Neuron (in vitro differentiated cells): Measurements from ENCODE around the gene HDGFL2.

ENCODE experiments used
- H2AFZ ChIP-seq: one replicate; pipeline ENCODE4 v1.6.1; 2013; ENCODE audit warnings: low read depth, mild to moderate bottlenecking, inconsistent platforms, low read length, moderate library complexity
- H3K27me3 ChIP-seq: one replicate; pipeline ENCODE4 v1.6.1; 2013; ENCODE audit warnings: low read length; ENCODE audit not compliant: insufficient read depth
- H3K36me3 ChIP-seq: one replicate; pipeline ENCODE4 v1.6.1; 2013; ENCODE audit warnings: low read length; ENCODE audit not compliant: insufficient read depth
- H3K4me1 ChIP-seq: one replicate; pipeline ENCODE4 v1.6.1; 2013; ENCODE audit warnings: low read length; ENCODE audit not compliant: insufficient read depth
- H3K4me3 ChIP-seq: 2 replicates; pipeline ENCODE4 v1.5.1; 2013; ENCODE audit warnings: mild to moderate bottlenecking, low read length, moderate library complexity
- H3K9me3 ChIP-seq: one replicate; pipeline ENCODE4 v1.6.1; 2013; ENCODE audit warnings: low read length

HDGFL2 gene

GRCh38 chr19:4449022-4449638 is 23.0 kb upstream of the HDGFL2 start:
- H3K27me3 ChIP-seq, result no peaks in the 10 kb centered on the region
- no peak overlapping the region for H3K4me3 ChIP-seq
- no peaks in the 10 kb centered on the region for H3K4me1 ChIP-seq
- H3K36me3 ChIP-seq, result peaks cover 80% of the 10 kb centered on the region
- H2AFZ ChIP-seq, result no peak overlapping the region
- no peaks in the 10 kb centered on the region for H3K9me3 ChIP-seq

- H2AFZ ChIP-seq, result no peak overlapping the region
- no peaks in the 10 kb centered on the region for H3K9me3 ChIP-seq
- H3K4me1 ChIP-seq, result no peaks in the 10 kb centered on the region
- H3K4me3 ChIP-seq, result no peak overlapping the region
- peaks cover 76% of the 10 kb centered on the region for H3K36me3 ChIP-seq
- H3K27me3 ChIP-seq, result no peaks in the 10 kb centered on the region
Observed at GRCh38 chr19:4449639-4450028, 22.5 kb upstream of the HDGFL2 start.

GRCh38 chr19:4452230-4452990 is 19.7 kb upstream of the HDGFL2 start:
- H3K9me3 ChIP-seq, result no peaks in the 10 kb centered on the region
- H3K4me1 ChIP-seq, result peaks cover 16% of the 10 kb centered on the region
- no peaks in the 10 kb centered on the region for H3K27me3 ChIP-seq
- no peak overlapping the region for H3K4me3 ChIP-seq
- peaks cover 48% of the 10 kb centered on the region for H3K36me3 ChIP-seq
- H2AFZ ChIP-seq, result no peak overlapping the region

GRCh38 chr19:4453232-4454179 is 18.6 kb upstream of the HDGFL2 start:
- H3K4me3 ChIP-seq, result no peak overlapping the region
- no peaks in the 10 kb centered on the region for H3K27me3 ChIP-seq
- H3K4me1 ChIP-seq, result peaks cover 20% of the 10 kb centered on the region
- no peaks in the 10 kb centered on the region for H3K9me3 ChIP-seq
- H3K36me3 ChIP-seq, result peaks cover 38% of the 10 kb centered on the region
- H2AFZ ChIP-seq, result no peak overlapping the region

DNA sequence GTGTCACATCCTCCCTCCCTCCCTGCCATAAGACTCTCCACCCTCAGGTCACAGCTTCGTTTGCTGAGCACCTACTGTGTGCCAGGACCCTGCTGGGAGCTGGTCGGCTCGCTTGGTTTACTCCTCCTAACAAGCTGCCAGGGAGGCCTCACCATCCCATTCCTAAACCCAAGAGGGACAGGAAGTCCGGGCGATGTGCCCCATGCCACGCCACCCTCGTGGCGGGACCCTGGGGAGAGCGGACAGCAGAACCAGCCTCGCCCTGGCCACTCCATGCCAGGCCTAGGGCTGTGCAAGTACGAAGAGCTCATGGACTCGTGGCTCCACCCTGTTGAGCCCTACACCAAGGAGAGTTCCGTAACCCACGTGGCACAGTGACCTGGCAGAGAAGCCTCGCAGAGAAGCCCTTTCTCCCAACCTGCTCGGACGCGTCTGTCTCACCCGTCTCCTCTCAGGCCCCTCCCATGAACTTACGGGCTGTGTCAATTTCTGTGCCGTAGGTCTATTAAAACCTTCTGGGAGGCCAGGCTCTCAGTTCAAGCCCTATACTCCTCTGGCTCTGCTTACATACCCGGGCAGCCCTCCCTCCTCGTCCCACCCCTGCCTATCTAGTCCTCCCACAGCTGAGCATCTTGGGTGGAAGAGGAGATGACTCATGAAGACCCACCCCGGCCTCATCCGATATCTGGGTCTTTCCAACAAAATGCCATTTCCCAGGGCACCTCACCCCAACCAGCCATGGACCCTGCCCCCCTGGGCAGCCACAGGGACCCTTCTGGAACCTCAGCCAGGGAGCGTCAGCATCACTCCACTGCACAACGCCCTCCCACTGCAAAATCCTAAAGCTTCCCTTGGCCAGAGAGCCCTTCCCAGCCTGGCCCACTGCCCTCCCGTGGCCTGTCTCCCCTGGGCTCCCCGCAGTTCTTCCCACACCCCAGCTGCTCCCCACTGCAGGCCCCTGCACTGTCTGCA is 17.1 kb upstream of the HDGFL2 start:
- Histone ChIP-seq H3K36me3 (peaks cover 27% of the 10 kb centered on the region), H3K4me3 (no peak overlapping the region)

DNA sequence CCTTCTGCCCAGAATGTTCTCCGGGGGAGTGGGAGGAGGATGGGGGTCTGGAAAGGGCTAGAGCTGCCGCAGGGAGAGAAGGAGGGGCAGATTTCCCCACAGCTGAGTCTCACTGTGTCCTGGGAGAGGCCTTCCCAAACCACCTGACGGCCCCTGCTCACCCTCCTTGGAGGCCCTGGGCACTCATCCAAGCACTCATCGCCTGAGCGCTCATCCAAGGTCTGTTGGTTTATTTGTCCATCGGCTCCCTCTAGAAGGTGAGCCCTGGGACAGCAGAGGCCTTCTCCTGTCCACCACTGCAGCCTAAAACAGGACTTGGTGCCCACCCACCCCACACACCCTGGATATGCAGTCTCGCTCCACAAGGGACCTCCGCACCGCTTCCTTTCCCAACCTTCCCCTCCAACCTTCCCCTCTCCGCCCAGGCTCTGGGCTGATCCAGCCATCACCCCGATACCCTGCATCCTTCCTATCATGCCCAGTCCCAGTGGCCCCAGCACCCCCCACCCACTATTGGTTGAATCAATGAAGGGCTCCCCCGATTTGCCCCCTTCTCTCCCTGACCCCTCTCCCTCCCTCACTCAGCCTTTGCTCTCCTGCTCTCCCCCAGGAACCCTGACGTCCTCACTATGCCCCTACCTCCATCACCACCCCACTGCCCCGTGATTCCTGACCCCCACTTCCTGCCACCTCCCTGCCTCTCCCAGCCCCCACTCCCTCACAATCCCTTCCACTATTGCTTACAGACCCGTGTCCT is 16.2 kb upstream of the HDGFL2 start:
- Histone ChIP-seq H3K9me3 (no peaks in the 10 kb centered on the region), H3K27me3 (no peaks in the 10 kb centered on the region), H2AFZ (no peak overlapping the region), H3K4me3 (peak overlapping the region; percentile 70), H3K36me3 (peaks cover 24% of the 10 kb centered on the region), H3K4me1 (peaks cover 20% of the 10 kb centered on the region)

More for the DNA sequence above, 17.1 kb upstream of the HDGFL2 start:
- H3K4me1 ChIP-seq, result peaks cover 20% of the 10 kb centered on the region
- H3K27me3 ChIP-seq, result no peaks in the 10 kb centered on the region
- no peaks in the 10 kb centered on the region for H3K9me3 ChIP-seq
- H2AFZ ChIP-seq, result no peak overlapping the region

DNA sequence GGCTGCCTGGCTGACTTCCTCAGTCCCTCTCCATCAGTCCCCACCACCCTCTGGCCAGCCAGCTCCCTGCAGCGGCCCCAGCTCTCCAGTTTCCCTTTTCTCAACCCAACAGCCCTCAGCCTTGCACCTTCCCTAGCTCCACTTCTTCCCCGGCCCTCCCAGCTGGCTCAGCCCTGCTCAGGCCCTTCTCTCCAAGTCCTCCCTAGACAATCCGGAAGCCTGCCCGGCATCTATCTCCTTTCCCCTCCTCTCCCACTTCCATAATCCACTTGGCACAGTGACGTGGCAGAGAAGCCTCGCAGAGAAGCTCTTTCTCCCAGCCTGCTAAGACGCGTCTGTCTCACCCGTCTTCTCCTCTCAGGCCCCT is 15.6 kb upstream of the HDGFL2 start:
- Histone ChIP-seq H3K9me3 (no peaks in the 10 kb centered on the region), H2AFZ (no peak overlapping the region), H3K4me1 (peaks cover 20% of the 10 kb centered on the region), H3K36me3 (peaks cover 20% of the 10 kb centered on the region), H3K4me3 (peak overlapping the region; percentile 70), H3K27me3 (no peaks in the 10 kb centered on the region)

GRCh38 chr19:4456843-4457653 is 15.0 kb upstream of the HDGFL2 start:
- Histone ChIP-seq H3K9me3 (no peaks in the 10 kb centered on the region), H2AFZ (no peak overlapping the region), H3K4me3 (peak overlapping the region; percentile 75), H3K27me3 (no peaks in the 10 kb centered on the region), H3K4me1 (peaks cover 20% of the 10 kb centered on the region), H3K36me3 (peaks cover 18% of the 10 kb centered on the region)

DNA sequence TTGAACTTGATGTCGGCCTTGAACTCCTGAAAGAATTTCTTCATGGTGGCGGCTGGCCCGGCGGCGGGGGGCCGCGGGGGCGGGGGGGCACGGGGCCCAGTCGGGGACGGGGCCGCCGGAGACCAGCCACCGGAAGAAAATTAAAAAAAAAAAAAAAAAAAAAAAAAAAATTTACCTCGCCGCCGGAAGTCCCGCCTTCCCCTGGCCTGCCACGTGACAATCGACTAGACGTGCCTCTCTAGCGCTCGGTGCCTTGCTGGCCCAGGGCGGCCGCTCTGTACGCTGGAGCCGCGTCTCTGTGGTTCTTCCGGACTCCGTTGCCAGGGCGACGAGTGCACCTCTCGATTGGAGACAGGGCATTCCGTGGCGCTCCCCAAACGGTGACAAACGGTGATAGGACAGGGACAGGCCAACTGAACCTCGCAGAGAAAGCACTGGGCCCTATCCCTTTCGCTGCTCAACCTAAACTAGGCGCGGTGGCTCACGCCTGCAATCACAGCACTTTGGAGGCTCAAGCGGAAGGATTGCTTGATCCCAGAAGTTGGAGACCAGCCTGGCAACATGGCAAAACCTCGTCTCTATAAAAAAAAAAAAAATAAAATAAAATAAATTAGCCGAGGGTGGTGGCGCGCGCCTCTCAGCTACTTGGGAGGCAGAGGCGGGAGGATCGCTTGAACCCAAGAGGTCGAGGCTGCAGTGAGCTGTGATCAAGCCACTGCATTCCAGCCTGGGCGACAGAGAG is 14.3 kb upstream of the HDGFL2 start, which contains the start of gene UBXN6:
TSS of gene UBXN6 (minus strand) at position 141 of the 742 bp plus-strand sequence. CDS start at position 44, 97 bp downstream.
- peaks cover 10% of the 10 kb centered on the region for H3K36me3 ChIP-seq
- H2AFZ ChIP-seq, result no peak within 1 kb of the TSS
- H3K4me1 ChIP-seq, result peaks cover 20% of the 10 kb centered on the region
- no peaks in the 10 kb centered on the region for H3K9me3 ChIP-seq
- H3K4me3 ChIP-seq, result peak within 1 kb of the TSS; percentile 75
- H3K27me3 ChIP-seq, result no peaks in the 10 kb centered on the region

- H3K36me3 ChIP-seq, result no peaks in the 10 kb centered on the region
- H3K4me3 ChIP-seq, result no peak overlapping the region
Observed at GRCh38 chr19:4464815-4465581, 7.1 kb upstream of the HDGFL2 start.

More at GRCh38 chr19:4464815-4465581, 7.1 kb upstream of the HDGFL2 start:
- Histone ChIP-seq H3K4me1 (no peaks in the 10 kb centered on the region), H2AFZ (no peak overlapping the region), H3K9me3 (no peaks in the 10 kb centered on the region), H3K27me3 (no peaks in the 10 kb centered on the region)
